HEK293 (cell line): ENCODE measurements around the gene TESMIN.

Source experiments
- EGR2 ChIP-seq: fragments of 450-650 bp; formaldehyde crosslinking; IDR thresholded peaks from 2 replicates; pipeline ENCODE4 v1.5.1; 2016; ENCODE audit warnings: low read depth, missing biosample characterization, missing genetic modification characterization
- GLIS1 ChIP-seq: fragments of 450-650 bp; formaldehyde crosslinking; IDR thresholded peaks from 2 replicates; pipeline ENCODE4 v1.5.1; 2016; ENCODE audit warnings: missing biosample characterization, missing genetic modification characterization
- HOXC10 ChIP-seq: sonication (generic); formaldehyde crosslinking; IDR thresholded peaks from 2 replicates; pipeline ENCODE4 v1.8.1; 2023; ENCODE audit warnings: mild to moderate bottlenecking, missing genetic modification reagents
- KLF1 ChIP-seq: fragments of 450-650 bp; formaldehyde crosslinking; IDR thresholded peaks from 2 replicates; pipeline ENCODE4 v1.5.1; 2016; ENCODE audit warnings: missing biosample characterization, missing genetic modification characterization
- KLF16 ChIP-seq: fragments of 450-650 bp; formaldehyde crosslinking; IDR thresholded peaks from 2 replicates; pipeline ENCODE4 v1.5.1; 2017; ENCODE audit warnings: missing biosample characterization, missing genetic modification characterization
- KLF17 ChIP-seq: fragments of 450-650 bp; formaldehyde crosslinking; IDR thresholded peaks from 2 replicates; pipeline ENCODE4 v1.5.1; 2016; ENCODE audit warnings: missing biosample characterization, missing genetic modification characterization
- MZF1 ChIP-seq: fragments of 450-650 bp; formaldehyde crosslinking; IDR thresholded peaks from 2 replicates; pipeline ENCODE4 v1.5.1; 2017; ENCODE audit warnings: missing biosample characterization, missing genetic modification characterization, borderline replicate concordance
- OSR2 ChIP-seq: fragments of 450-650 bp; formaldehyde crosslinking; IDR thresholded peaks from 2 replicates; pipeline ENCODE4 v1.5.1; 2016; ENCODE audit warnings: missing biosample characterization, missing genetic modification characterization
- PRDM6 ChIP-seq: fragments of 450-650 bp; formaldehyde crosslinking; IDR thresholded peaks from 2 replicates; pipeline ENCODE4 v1.5.1; 2017; ENCODE audit warnings: missing biosample characterization, missing genetic modification characterization
- RBAK ChIP-seq: fragments of 450-650 bp; formaldehyde crosslinking; IDR thresholded peaks from 2 replicates; pipeline ENCODE4 v1.5.1; 2016; ENCODE audit warnings: missing biosample characterization, missing genetic modification characterization
- SETDB1 ChIP-seq: IDR thresholded peaks from one replicate; pipeline ENCODE4 v1.6.1; 2017; ENCODE audit warnings: mild to moderate bottlenecking, low read length, moderate library complexity, mixed read lengths; ENCODE audit not compliant: insufficient read length
- ZBTB44 ChIP-seq: fragments of 450-650 bp; IDR thresholded peaks from 2 replicates; pipeline ENCODE4 v1.5.1; 2018; ENCODE audit warnings: missing biosample characterization, mild to moderate bottlenecking, missing genetic modification characterization
- ZFP37 ChIP-seq: fragments of 450-650 bp; formaldehyde crosslinking; IDR thresholded peaks from 2 replicates; pipeline ENCODE4 v1.5.1; 2016; ENCODE audit warnings: missing biosample characterization, missing genetic modification characterization
- ZNF112 ChIP-seq: fragments of 450-650 bp; formaldehyde crosslinking; IDR thresholded peaks from 2 replicates; pipeline ENCODE4 v1.5.0; 2017; ENCODE audit warnings: missing biosample characterization, missing genetic modification characterization
- ZNF114 ChIP-seq: fragments of 450-650 bp; formaldehyde crosslinking; IDR thresholded peaks from 2 replicates; pipeline ENCODE4 v1.5.0; 2017; ENCODE audit warnings: missing biosample characterization, missing genetic modification characterization
- ZNF146 ChIP-seq: fragments of 450-650 bp; formaldehyde crosslinking; IDR thresholded peaks from 2 replicates; pipeline ENCODE4 v1.5.1; 2016; ENCODE audit warnings: missing biosample characterization, missing genetic modification characterization
- ZNF157 ChIP-seq: fragments of 450-650 bp; formaldehyde crosslinking; IDR thresholded peaks from 2 replicates; pipeline ENCODE4 v1.5.1; 2016; ENCODE audit warnings: missing biosample characterization, missing genetic modification characterization
- ZNF184 ChIP-seq: fragments of 450-650 bp; IDR thresholded peaks from 2 replicates; pipeline ENCODE4 v1.5.1; 2018; ENCODE audit warnings: missing biosample characterization, mild to moderate bottlenecking, missing genetic modification characterization
- ZNF211 ChIP-seq: fragments of 450-650 bp; formaldehyde crosslinking; IDR thresholded peaks from 2 replicates; pipeline ENCODE4 v1.5.1; 2016; ENCODE audit warnings: low read depth, missing biosample characterization, missing genetic modification characterization
- ZNF292 ChIP-seq: fragments of 450-650 bp; formaldehyde crosslinking; IDR thresholded peaks from 2 replicates; pipeline ENCODE4 v1.5.1; 2016; ENCODE audit warnings: low read depth, missing biosample characterization, missing genetic modification characterization, borderline replicate concordance
- ZNF302 ChIP-seq: fragments of 450-650 bp; formaldehyde crosslinking; IDR thresholded peaks from 2 replicates; pipeline ENCODE4 v1.5.1; 2016; ENCODE audit warnings: missing biosample characterization, missing genetic modification characterization, low read depth
- ZNF391 ChIP-seq: fragments of 450-650 bp; formaldehyde crosslinking; IDR thresholded peaks from 2 replicates; pipeline ENCODE4 v1.5.1; 2016; ENCODE audit warnings: low read depth, missing biosample characterization, missing genetic modification characterization, borderline replicate concordance
- ZNF394 ChIP-seq: fragments of 450-650 bp; formaldehyde crosslinking; IDR thresholded peaks from 2 replicates; pipeline ENCODE4 v1.5.1; 2016; ENCODE audit warnings: missing biosample characterization, missing genetic modification characterization, mild to moderate bottlenecking, moderate library complexity, borderline replicate concordance
- ZNF426 ChIP-seq: fragments of 450-650 bp; formaldehyde crosslinking; IDR thresholded peaks from 2 replicates; pipeline ENCODE4 v1.5.1; 2017; ENCODE audit warnings: missing biosample characterization, missing genetic modification characterization, mild to moderate bottlenecking, inconsistent platforms, moderate library complexity
- ZNF433 ChIP-seq: fragments of 450-650 bp; formaldehyde crosslinking; IDR thresholded peaks from 2 replicates; pipeline ENCODE4 v1.5.1; 2016; ENCODE audit warnings: missing biosample characterization, missing genetic modification characterization, low read depth
- ZNF510 ChIP-seq: fragments of 450-650 bp; formaldehyde crosslinking; IDR thresholded peaks from 2 replicates; pipeline ENCODE4 v1.5.1; 2018; ENCODE audit warnings: mild to moderate bottlenecking, missing genetic modification characterization, missing biosample characterization; ENCODE audit not compliant: insufficient replicate concordance
- ZNF549 ChIP-seq: fragments of 450-650 bp; IDR thresholded peaks from 2 replicates; pipeline ENCODE4 v1.5.1; 2018; ENCODE audit warnings: missing biosample characterization, missing genetic modification characterization, mild to moderate bottlenecking, inconsistent platforms, moderate library complexity
- ZNF624 ChIP-seq: fragments of 450-650 bp; formaldehyde crosslinking; IDR thresholded peaks from 2 replicates; pipeline ENCODE4 v1.5.1; 2017; ENCODE audit warnings: missing biosample characterization, missing genetic modification characterization
- ZNF701 ChIP-seq: fragments of 450-650 bp; formaldehyde crosslinking; IDR thresholded peaks from 2 replicates; pipeline ENCODE4 v1.5.1; 2016; ENCODE audit warnings: missing biosample characterization, missing genetic modification characterization
- ZNF76 ChIP-seq: fragments of 450-650 bp; formaldehyde crosslinking; IDR thresholded peaks from 2 replicates; pipeline ENCODE4; 2016; ENCODE audit warnings: low read depth, missing biosample characterization, missing genetic modification characterization, borderline replicate concordance
- ZNF791 ChIP-seq: fragments of 450-650 bp; formaldehyde crosslinking; IDR thresholded peaks from 2 replicates; pipeline ENCODE4 v1.5.1; 2016; ENCODE audit warnings: missing biosample characterization, missing genetic modification characterization
- ZSCAN16 ChIP-seq: fragments of 450-650 bp; formaldehyde crosslinking; IDR thresholded peaks from 2 replicates; pipeline ENCODE4 v1.5.1; 2016; ENCODE audit warnings: missing biosample characterization, missing genetic modification characterization
- TF ChIP-seq, protein P1 (sequence below): fragments of 450-650 bp; formaldehyde crosslinking; IDR thresholded peaks from 2 replicates; pipeline ENCODE4 v1.5.0; 2017; ENCODE audit warnings: missing biosample characterization, missing genetic modification characterization, borderline replicate concordance
- TF ChIP-seq, protein P2 (sequence below): fragments of 450-650 bp; formaldehyde crosslinking; IDR thresholded peaks from 2 replicates; pipeline ENCODE4 v1.5.1; 2016; ENCODE audit warnings: missing biosample characterization, missing genetic modification characterization

The TESMIN gene

DNA sequence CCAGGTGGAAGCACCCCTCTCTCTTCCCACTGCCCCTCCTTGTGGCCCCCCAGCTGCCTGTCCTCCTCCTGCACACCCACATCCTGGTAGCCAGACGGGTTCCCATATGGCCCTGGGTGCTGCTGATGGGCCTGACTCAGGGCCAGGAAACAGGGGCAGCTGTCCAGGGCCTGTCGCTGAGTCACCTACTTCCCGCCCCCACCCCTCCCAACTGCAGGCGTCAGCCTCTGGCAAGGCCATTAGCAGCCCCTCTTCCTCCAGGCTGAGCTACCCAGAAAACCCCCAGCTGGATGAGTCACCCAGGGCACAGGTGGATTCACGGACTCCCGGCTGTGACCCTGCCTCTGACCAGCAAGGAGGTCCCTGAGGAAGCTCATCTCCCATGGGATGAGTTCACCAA is 73.9 kb downstream of the TESMIN start (continued):
- TF ChIP-seq EGR2 (tag by site-specific recombination): peak; percentile 68
- TF ChIP-seq ZNF426: no peak
- no peak for TF ChIP-seq ZSCAN16 (tag by site-specific recombination)
- no peak for TF ChIP-seq ZBTB44 (tag by site-specific recombination)
- no peak for TF ChIP-seq SETDB1
- TF ChIP-seq ZNF292 (tag by site-specific recombination): no peak
- no peak for TF ChIP-seq MZF1 (tag by site-specific recombination)
- no peak for TF ChIP-seq ZNF114 (tag by site-specific recombination)
- no peak for TF ChIP-seq ZNF157
- TF ChIP-seq ZNF146 (tag by site-specific recombination): no peak
- no peak for TF ChIP-seq ZNF624 (tag by site-specific recombination)
- TF ChIP-seq ZNF211 (tag by site-specific recombination): no peak
- no peak for TF ChIP-seq ZNF510 (tag by site-specific recombination)
- TF ChIP-seq KLF16: no peak
- TF ChIP-seq ZNF76 (tag by site-specific recombination): no peak
- no peak for TF ChIP-seq KLF1 (tag by site-specific recombination)
- TF ChIP-seq ZFP37: no peak
- TF ChIP-seq PRDM6 (tag by site-specific recombination): no peak
- TF ChIP-seq, protein P1, sequence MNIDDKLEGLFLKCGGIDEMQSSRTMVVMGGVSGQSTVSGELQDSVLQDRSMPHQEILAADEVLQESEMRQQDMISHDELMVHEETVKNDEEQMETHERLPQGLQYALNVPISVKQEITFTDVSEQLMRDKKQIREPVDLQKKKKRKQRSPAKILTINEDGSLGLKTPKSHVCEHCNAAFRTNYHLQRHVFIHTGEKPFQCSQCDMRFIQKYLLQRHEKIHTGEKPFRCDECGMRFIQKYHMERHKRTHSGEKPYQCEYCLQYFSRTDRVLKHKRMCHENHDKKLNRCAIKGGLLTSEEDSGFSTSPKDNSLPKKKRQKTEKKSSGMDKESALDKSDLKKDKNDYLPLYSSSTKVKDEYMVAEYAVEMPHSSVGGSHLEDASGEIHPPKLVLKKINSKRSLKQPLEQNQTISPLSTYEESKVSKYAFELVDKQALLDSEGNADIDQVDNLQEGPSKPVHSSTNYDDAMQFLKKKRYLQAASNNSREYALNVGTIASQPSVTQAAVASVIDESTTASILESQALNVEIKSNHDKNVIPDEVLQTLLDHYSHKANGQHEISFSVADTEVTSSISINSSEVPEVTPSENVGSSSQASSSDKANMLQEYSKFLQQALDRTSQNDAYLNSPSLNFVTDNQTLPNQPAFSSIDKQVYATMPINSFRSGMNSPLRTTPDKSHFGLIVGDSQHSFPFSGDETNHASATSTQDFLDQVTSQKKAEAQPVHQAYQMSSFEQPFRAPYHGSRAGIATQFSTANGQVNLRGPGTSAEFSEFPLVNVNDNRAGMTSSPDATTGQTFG (tag by site-specific recombination): no peak
- TF ChIP-seq ZNF791: no peak
- no peak for TF ChIP-seq ZNF549 (tag by site-specific recombination)
- peak; percentile 69; the same call in 1 of the 2 replicates for TF ChIP-seq KLF17 (tag by site-specific recombination)
- TF ChIP-seq RBAK (tag by site-specific recombination): no peak
- no peak for TF ChIP-seq ZNF184
- no peak for TF ChIP-seq ZNF394
- TF ChIP-seq ZNF433 (tag by site-specific recombination): no peak
- no peak for TF ChIP-seq ZNF302 (tag by site-specific recombination)
- TF ChIP-seq, protein P2, sequence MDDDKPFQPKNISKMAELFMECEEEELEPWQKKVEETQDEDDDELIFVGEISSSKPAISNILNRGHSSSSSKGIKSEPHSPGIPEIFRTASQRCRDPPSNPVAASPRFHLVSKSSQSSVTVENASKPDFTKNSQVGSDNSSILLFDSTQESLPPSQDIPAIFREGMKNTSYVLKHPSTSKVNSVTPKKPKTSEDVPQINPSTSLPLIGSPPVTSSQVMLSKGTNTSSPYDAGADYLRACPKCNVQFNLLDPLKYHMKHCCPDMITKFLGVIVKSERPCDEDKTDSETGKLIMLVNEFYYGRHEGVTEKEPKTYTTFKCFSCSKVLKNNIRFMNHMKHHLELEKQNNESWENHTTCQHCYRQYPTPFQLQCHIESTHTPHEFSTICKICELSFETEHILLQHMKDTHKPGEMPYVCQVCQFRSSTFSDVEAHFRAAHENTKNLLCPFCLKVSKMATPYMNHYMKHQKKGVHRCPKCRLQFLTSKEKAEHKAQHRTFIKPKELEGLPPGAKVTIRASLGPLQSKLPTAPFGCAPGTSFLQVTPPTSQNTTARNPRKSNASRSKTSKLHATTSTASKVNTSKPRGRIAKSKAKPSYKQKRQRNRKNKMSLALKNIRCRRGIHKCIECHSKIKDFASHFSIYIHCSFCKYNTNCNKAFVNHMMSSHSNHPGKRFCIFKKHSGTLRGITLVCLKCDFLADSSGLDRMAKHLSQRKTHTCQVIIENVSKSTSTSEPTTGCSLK (tag by site-specific recombination): no peak
- TF ChIP-seq GLIS1 (tag by site-specific recombination): peak; percentile 18; the same call in 1 of the 2 replicates
- no peak for TF ChIP-seq ZNF701 (tag by site-specific recombination)
- TF ChIP-seq ZNF112 (tag by site-specific recombination): no peak
- TF ChIP-seq OSR2 (tag by site-specific recombination): peak; percentile 41; the same call in 1 of the 2 replicates
- no peak for TF ChIP-seq HOXC10 (CRISPR knock-in tag)
- TF ChIP-seq ZNF391 (tag by site-specific recombination): no peak
